Activated naive CD8-positive, alpha-beta T cell (primary cell): ENCODE measurements around the gene DNAJA3.

Experiments used
- H3K27ac Mint-ChIP-seq: one replicate; pipeline ENCODE4 v1.8.0; 2021; ENCODE audit warnings: mixed read lengths
- H3K27me3 Mint-ChIP-seq: one replicate; pipeline ENCODE4 v1.8.0; 2021; ENCODE audit warnings: mixed read lengths
- H3K36me3 Mint-ChIP-seq: one replicate; pipeline ENCODE4 v1.8.0; 2021; ENCODE audit warnings: mixed read lengths
- H3K4me1 Mint-ChIP-seq: one replicate; pipeline ENCODE4 v1.8.0; 2021; ENCODE audit warnings: low read depth, mixed read lengths
- H3K4me3 Mint-ChIP-seq: one replicate; pipeline ENCODE4 v1.8.0; 2021; ENCODE audit warnings: mild to moderate bottlenecking, mixed read lengths
- H3K9me3 Mint-ChIP-seq: one replicate; pipeline ENCODE4 v1.8.0; 2021; ENCODE audit warnings: low read depth, mixed read lengths

The DNAJA3 gene

GRCh38 chr16:4425378-4426020 lies at the start of gene DNAJA3:
Gene DNAJA3 (plus strand): TSS chr16:4425868. CDS start chr16:4425882, 14 bp downstream.
- peaks cover 24% of the 10 kb centered on the region for H3K4me1 Mint-ChIP-seq
- no peaks in the 10 kb centered on the region for H3K27me3 Mint-ChIP-seq
- peak within 1 kb of the TSS; percentile 100 for H3K4me3 Mint-ChIP-seq
- H3K9me3 Mint-ChIP-seq: no peaks in the 10 kb centered on the region
- H3K27ac Mint-ChIP-seq: peak within 1 kb of the TSS; percentile 100
- peaks cover 9% of the 10 kb centered on the region for H3K36me3 Mint-ChIP-seq

- Mint-ChIP-seq H3K27ac (no peak overlapping the region), H3K9me3 (no peaks in the 10 kb centered on the region)
Observed at GRCh38 chr16:4376126-4376892, 49.4 kb upstream of the DNAJA3 start.

GRCh38 chr16:4376893-4377572 lies 48.6 kb upstream of the DNAJA3 start:
- H3K36me3 Mint-ChIP-seq: no peaks in the 10 kb centered on the region
- no peak overlapping the region for H3K4me3 Mint-ChIP-seq
- H3K27me3 Mint-ChIP-seq: no peaks in the 10 kb centered on the region
- no peaks in the 10 kb centered on the region for H3K9me3 Mint-ChIP-seq
- peak overlapping the region; percentile 41 for H3K27ac Mint-ChIP-seq
- peaks cover 14% of the 10 kb centered on the region for H3K4me1 Mint-ChIP-seq

More at GRCh38 chr16:4376126-4376892, 49.4 kb upstream of the DNAJA3 start:
- Mint-ChIP-seq H3K4me1 (peaks cover 14% of the 10 kb centered on the region), H3K36me3 (no peaks in the 10 kb centered on the region), H3K27me3 (no peaks in the 10 kb centered on the region), H3K4me3 (no peak overlapping the region)

GRCh38 chr16:4377573-4378154 lies 48.0 kb upstream of the DNAJA3 start:
- no peaks in the 10 kb centered on the region for H3K36me3 Mint-ChIP-seq

GRCh38 chr16:4378161-4378666 lies 47.5 kb upstream of the DNAJA3 start:
- H3K27me3 Mint-ChIP-seq: no peaks in the 10 kb centered on the region
- H3K9me3 Mint-ChIP-seq: no peaks in the 10 kb centered on the region
- H3K36me3 Mint-ChIP-seq: no peaks in the 10 kb centered on the region
- H3K4me1 Mint-ChIP-seq: peaks cover 6% of the 10 kb centered on the region
- H3K4me3 Mint-ChIP-seq: no peak overlapping the region
- H3K27ac Mint-ChIP-seq: no peak overlapping the region

More at GRCh38 chr16:4377573-4378154, 48.0 kb upstream of the DNAJA3 start:
- Mint-ChIP-seq H3K27me3 (no peaks in the 10 kb centered on the region), H3K27ac (no peak overlapping the region), H3K9me3 (no peaks in the 10 kb centered on the region), H3K4me1 (peaks cover 10% of the 10 kb centered on the region), H3K4me3 (no peak overlapping the region)

GRCh38 chr16:4378999-4379690 lies 46.5 kb upstream of the DNAJA3 start:
- Mint-ChIP-seq H3K4me3 (no peak overlapping the region), H3K4me1 (peaks cover 4% of the 10 kb centered on the region), H3K36me3 (no peaks in the 10 kb centered on the region), H3K27ac (no peak overlapping the region), H3K9me3 (no peaks in the 10 kb centered on the region), H3K27me3 (no peaks in the 10 kb centered on the region)

- no peaks in the 10 kb centered on the region for H3K9me3 Mint-ChIP-seq
- no peak overlapping the region for H3K4me3 Mint-ChIP-seq
- H3K36me3 Mint-ChIP-seq: no peaks in the 10 kb centered on the region
- H3K4me1 Mint-ChIP-seq: peaks cover 4% of the 10 kb centered on the region
- H3K27ac Mint-ChIP-seq: no peak overlapping the region
- no peaks in the 10 kb centered on the region for H3K27me3 Mint-ChIP-seq
Observed at GRCh38 chr16:4380119-4381063, 45.3 kb upstream of the DNAJA3 start.

GRCh38 chr16:4381072-4381934 lies 44.4 kb upstream of the DNAJA3 start:
- Mint-ChIP-seq H3K4me1 (peaks cover 3% of the 10 kb centered on the region), H3K27me3 (no peaks in the 10 kb centered on the region), H3K27ac (no peak overlapping the region), H3K4me3 (no peak overlapping the region), H3K9me3 (no peaks in the 10 kb centered on the region), H3K36me3 (no peaks in the 10 kb centered on the region)

- H3K9me3 Mint-ChIP-seq: no peaks in the 10 kb centered on the region
- no peak overlapping the region for H3K4me3 Mint-ChIP-seq
- H3K27ac Mint-ChIP-seq: no peak overlapping the region
- peaks cover 3% of the 10 kb centered on the region for H3K4me1 Mint-ChIP-seq
- H3K36me3 Mint-ChIP-seq: no peaks in the 10 kb centered on the region
- no peaks in the 10 kb centered on the region for H3K27me3 Mint-ChIP-seq
Observed at GRCh38 chr16:4381935-4382794, 43.5 kb upstream of the DNAJA3 start.

- Mint-ChIP-seq H3K4me1 (peaks cover under 1% of the 10 kb centered on the region), H3K9me3 (no peaks in the 10 kb centered on the region), H3K36me3 (no peaks in the 10 kb centered on the region), H3K27me3 (no peaks in the 10 kb centered on the region), H3K4me3 (no peak overlapping the region), H3K27ac (no peak overlapping the region)
Observed at GRCh38 chr16:4382795-4383357, 42.8 kb upstream of the DNAJA3 start.

- Mint-ChIP-seq H3K4me1 (no peaks in the 10 kb centered on the region), H3K36me3 (no peaks in the 10 kb centered on the region), H3K4me3 (no peak overlapping the region), H3K9me3 (no peaks in the 10 kb centered on the region), H3K27me3 (no peaks in the 10 kb centered on the region), H3K27ac (no peak overlapping the region)
Observed at GRCh38 chr16:4383591-4384444, 41.9 kb upstream of the DNAJA3 start.
